HG03280 (cell line): Measurements from ENCODE around the gene COL19A1.

Experiments used
- ATAC-seq: cut with Tn5 transposase; IDR thresholded peaks from one replicate; pipeline ENCODE4 v1.9.1; 2021; ENCODE audit warnings: mild to moderate bottlenecking, moderate library complexity; ENCODE audit not compliant: unreplicated experiment

The COL19A1 gene

GRCh38 chr6:70112716-70113115, 246.4 kb downstream of the COL19A1 start:
- no peak for ATAC-seq

- ATAC-seq, result no peak
Observed at GRCh38 chr6:70113171-70113570, 246.8 kb downstream of the COL19A1 start.

- no peak for ATAC-seq
Observed at GRCh38 chr6:70118670-70119069, 252.3 kb downstream of the COL19A1 start.

- no peak for ATAC-seq
Observed at GRCh38 chr6:70119218-70119835, 253.0 kb downstream of the COL19A1 start.

GRCh38 chr6:70124443-70124842, 258.1 kb downstream of the COL19A1 start:
- ATAC-seq, result no peak

GRCh38 chr6:70124882-70125545, 258.7 kb downstream of the COL19A1 start:
- ATAC-seq, result no peak

GRCh38 chr6:70125602-70126001, 259.2 kb downstream of the COL19A1 start:
- no peak for ATAC-seq

- ATAC-seq, result no peak
Observed at GRCh38 chr6:70129341-70129740, 263.0 kb downstream of the COL19A1 start.

GRCh38 chr6:70130865-70131264, 264.5 kb downstream of the COL19A1 start:
- no peak for ATAC-seq

GRCh38 chr6:70131528-70131927, 265.2 kb downstream of the COL19A1 start:
- ATAC-seq, result peak; percentile 95

- ATAC-seq, result no peak
Observed at GRCh38 chr6:70133246-70133645, 266.9 kb downstream of the COL19A1 start.

- ATAC-seq, result no peak
Observed at GRCh38 chr6:70134542-70134941, 268.2 kb downstream of the COL19A1 start.

GRCh38 chr6:70135219-70136160, 269.1 kb downstream of the COL19A1 start:
- ATAC-seq, result no peak

GRCh38 chr6:70136996-70137395, 270.6 kb downstream of the COL19A1 start:
- ATAC-seq, result no peak

GRCh38 chr6:70140496-70140895, 274.1 kb downstream of the COL19A1 start:
- ATAC-seq, result no peak

- no peak for ATAC-seq
Observed at GRCh38 chr6:70142034-70142433, 275.7 kb downstream of the COL19A1 start.

GRCh38 chr6:70145178-70145577, 278.8 kb downstream of the COL19A1 start:
- no peak for ATAC-seq

GRCh38 chr6:70149209-70149788, 282.9 kb downstream of the COL19A1 start:
- ATAC-seq, result no peak

GRCh38 chr6:70150521-70150920, 284.2 kb downstream of the COL19A1 start:
- no peak for ATAC-seq

GRCh38 chr6:70151616-70152015, 285.3 kb downstream of the COL19A1 start:
- no peak for ATAC-seq

GRCh38 chr6:70152786-70153185, 286.4 kb downstream of the COL19A1 start:
- ATAC-seq, result no peak
